ENCODE results near the gene SYT12. TPM values are rescaled to one million over a fixed set of nuclear protein-coding genes. Genes with fewer than 3 reads are reported as not detected.

The SYT12 gene
- total RNA-seq, 1 donor from 2014 or later: 0.34 TPM

- Histone ChIP-seq H3K9me3 (ENCODE audit: insufficient read depth, low read depth, low read length) (no peaks in the 10 kb centered on the region), H3K36me3 (ENCODE audit: insufficient read depth, low read length) (no peaks in the 10 kb centered on the region), H3K79me2 (ENCODE audit: insufficient read depth, low read length) (no peaks in the 10 kb centered on the region), H3K4me1 (ENCODE audit: insufficient read depth, low read length) (no peaks in the 10 kb centered on the region), H2AFZ (ENCODE audit: low read depth, low read length) (no peak overlapping the region), H3K27ac (ENCODE audit: low read depth, low read length) (no peak overlapping the region), H3K9ac (ENCODE audit: low read length) (no peak overlapping the region), H4K20me1 (ENCODE audit: insufficient read depth, low read length) (no peaks in the 10 kb centered on the region), H3K4me3 (ENCODE audit: insufficient read depth, low read depth, low read length) (no peak overlapping the region), H3K27me3 (ENCODE audit: insufficient read depth, low read length) (no peaks in the 10 kb centered on the region), H3K4me2 (ENCODE audit: low read length) (no peak overlapping the region)
- FAIRE-seq (no peak), DNase-seq (ENCODE audit: low read depth) (no peak)
- Mint-ChIP-seq H3K9me3 (ENCODE audit: unreplicated experiment) (peaks cover 4% of the 10 kb centered on the region), H3K4me3 (ENCODE audit: unreplicated experiment) (no peak overlapping the region), H3K27ac (ENCODE audit: unreplicated experiment) (no peak overlapping the region), H3K27me3 (ENCODE audit: low read depth, unreplicated experiment) (peaks cover 10% of the 10 kb centered on the region), H3K4me1 (ENCODE audit: low read depth, unreplicated experiment) (peaks cover 4% of the 10 kb centered on the region), H3K36me3 (ENCODE audit: low read depth, unreplicated experiment) (no peaks in the 10 kb centered on the region)
- TF ChIP-seq EZH2 (IDR thresholded peaks at IDR 0.05; ENCODE audit: insufficient read depth, low read length): no peak
Measured at GRCh38 chr11:66992041-66992440, 30.9 kb upstream of the SYT12 start.

DNA sequence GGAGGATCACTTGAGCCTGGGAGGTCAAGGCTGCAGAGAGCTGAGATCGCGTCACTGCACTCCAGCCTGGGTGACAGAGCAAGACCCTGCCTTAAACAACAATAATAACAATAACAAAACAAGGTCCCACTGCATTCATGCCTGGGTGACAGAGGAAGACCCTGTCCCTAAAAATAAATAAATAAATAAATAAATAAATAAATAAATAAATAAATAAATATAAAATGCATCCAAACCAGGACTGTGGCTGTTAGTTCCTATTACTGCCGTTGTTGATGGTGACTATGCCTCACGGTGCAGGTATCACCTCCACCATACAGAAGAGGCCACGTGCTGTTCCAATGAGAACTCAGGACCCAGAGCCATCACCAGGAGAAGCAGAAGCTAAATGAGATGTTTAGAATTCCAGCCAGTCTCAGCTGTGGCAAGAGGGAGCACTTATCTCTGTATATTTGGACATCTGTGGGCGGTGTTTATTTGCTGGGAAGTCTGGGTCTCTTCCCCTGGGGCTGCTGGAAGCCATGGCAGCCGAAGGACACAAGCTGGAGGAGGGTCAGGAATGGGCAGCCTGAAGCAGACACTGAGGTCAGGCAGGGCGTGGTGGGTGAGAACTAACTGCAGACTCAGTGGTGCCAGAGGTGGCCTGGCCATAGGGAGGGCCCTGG lies 26.2 kb upstream of the SYT12 start:
- Histone ChIP-seq H3K9me3 (ENCODE audit: insufficient read depth, low read depth, low read length) (no peaks in the 10 kb centered on the region), H3K4me3 (ENCODE audit: insufficient read depth, low read depth, low read length) (no peak overlapping the region), H3K27ac (ENCODE audit: low read depth, low read length) (no peak overlapping the region), H3K79me2 (ENCODE audit: insufficient read depth, low read length) (no peaks in the 10 kb centered on the region), H3K27me3 (ENCODE audit: insufficient read depth, low read length) (no peaks in the 10 kb centered on the region), H3K4me1 (ENCODE audit: insufficient read depth, low read length) (no peaks in the 10 kb centered on the region), H3K9ac (ENCODE audit: low read length) (no peak overlapping the region), H3K36me3 (ENCODE audit: insufficient read depth, low read length) (no peaks in the 10 kb centered on the region), H3K4me2 (ENCODE audit: low read length) (peak overlapping the region; percentile 46), H2AFZ (ENCODE audit: low read depth, low read length) (peak overlapping the region; percentile 51), H4K20me1 (ENCODE audit: insufficient read depth, low read length) (no peaks in the 10 kb centered on the region)
- Mint-ChIP-seq H3K4me1 (ENCODE audit: low read depth, unreplicated experiment) (peaks cover 9% of the 10 kb centered on the region), H3K4me3 (ENCODE audit: unreplicated experiment) (no peak overlapping the region), H3K9me3 (ENCODE audit: unreplicated experiment) (no peaks in the 10 kb centered on the region), H3K27me3 (ENCODE audit: low read depth, unreplicated experiment) (peaks cover 8% of the 10 kb centered on the region), H3K27ac (ENCODE audit: unreplicated experiment) (peak overlapping the region; percentile 79), H3K36me3 (ENCODE audit: low read depth, unreplicated experiment) (no peaks in the 10 kb centered on the region)
- no peak for FAIRE-seq
- DNase-seq (ENCODE audit: low read depth): peak; percentile 73
- TF ChIP-seq CTCF (IDR thresholded peaks at IDR 0.05; ENCODE audit: insufficient read depth, low read depth, low read length) (no peak), EZH2 (IDR thresholded peaks at IDR 0.05; ENCODE audit: insufficient read depth, low read length) (no peak)

GRCh38 chr11:66999555-66999954 lies 23.4 kb upstream of the SYT12 start:
- Histone ChIP-seq H4K20me1 (ENCODE audit: insufficient read depth, low read length) (no peaks in the 10 kb centered on the region), H3K36me3 (ENCODE audit: insufficient read depth, low read length) (no peaks in the 10 kb centered on the region), H3K4me3 (ENCODE audit: insufficient read depth, low read depth, low read length) (no peak overlapping the region), H3K4me1 (ENCODE audit: insufficient read depth, low read length) (no peaks in the 10 kb centered on the region), H2AFZ (ENCODE audit: low read depth, low read length) (no peak overlapping the region), H3K9me3 (ENCODE audit: insufficient read depth, low read depth, low read length) (no peaks in the 10 kb centered on the region), H3K27me3 (ENCODE audit: insufficient read depth, low read length) (no peaks in the 10 kb centered on the region), H3K27ac (ENCODE audit: low read depth, low read length) (no peak overlapping the region), H3K4me2 (ENCODE audit: low read length) (no peak overlapping the region), H3K79me2 (ENCODE audit: insufficient read depth, low read length) (no peaks in the 10 kb centered on the region), H3K9ac (ENCODE audit: low read length) (no peak overlapping the region)
- DNase-seq (ENCODE audit: low read depth) (no peak), FAIRE-seq (no peak)
- H3K27me3 Mint-ChIP-seq (ENCODE audit: low read depth, unreplicated experiment): peaks cover 11% of the 10 kb centered on the region
- no peaks in the 10 kb centered on the region for H3K36me3 Mint-ChIP-seq (ENCODE audit: low read depth, unreplicated experiment)
- no peaks in the 10 kb centered on the region for H3K9me3 Mint-ChIP-seq (ENCODE audit: unreplicated experiment)
- no peak overlapping the region for H3K4me3 Mint-ChIP-seq (ENCODE audit: unreplicated experiment)
- no peak for TF ChIP-seq EZH2 (IDR thresholded peaks at IDR 0.05; ENCODE audit: insufficient read depth, low read length)
- peaks cover 9% of the 10 kb centered on the region for H3K4me1 Mint-ChIP-seq (ENCODE audit: low read depth, unreplicated experiment)
- H3K27ac Mint-ChIP-seq (ENCODE audit: unreplicated experiment): no peak overlapping the region

All from astrocyte (in vitro differentiated cells and primary cell).